Dedifferentiated amniotic fluid mesenchymal stem cell (primary cell): ENCODE data around the gene IL21.
"Not testable (repeated sequence)": the region's sequence is repeated elsewhere in the genome, so short reads cannot be mapped to it uniquely, and the experiment has no call there.

Experiments used
- DNase-seq: peaks from one replicate; pipeline ENCODE4 v3.0.0-alpha.2; 2016; ENCODE audit errors: extremely low spot score

IL21 gene

DNA sequence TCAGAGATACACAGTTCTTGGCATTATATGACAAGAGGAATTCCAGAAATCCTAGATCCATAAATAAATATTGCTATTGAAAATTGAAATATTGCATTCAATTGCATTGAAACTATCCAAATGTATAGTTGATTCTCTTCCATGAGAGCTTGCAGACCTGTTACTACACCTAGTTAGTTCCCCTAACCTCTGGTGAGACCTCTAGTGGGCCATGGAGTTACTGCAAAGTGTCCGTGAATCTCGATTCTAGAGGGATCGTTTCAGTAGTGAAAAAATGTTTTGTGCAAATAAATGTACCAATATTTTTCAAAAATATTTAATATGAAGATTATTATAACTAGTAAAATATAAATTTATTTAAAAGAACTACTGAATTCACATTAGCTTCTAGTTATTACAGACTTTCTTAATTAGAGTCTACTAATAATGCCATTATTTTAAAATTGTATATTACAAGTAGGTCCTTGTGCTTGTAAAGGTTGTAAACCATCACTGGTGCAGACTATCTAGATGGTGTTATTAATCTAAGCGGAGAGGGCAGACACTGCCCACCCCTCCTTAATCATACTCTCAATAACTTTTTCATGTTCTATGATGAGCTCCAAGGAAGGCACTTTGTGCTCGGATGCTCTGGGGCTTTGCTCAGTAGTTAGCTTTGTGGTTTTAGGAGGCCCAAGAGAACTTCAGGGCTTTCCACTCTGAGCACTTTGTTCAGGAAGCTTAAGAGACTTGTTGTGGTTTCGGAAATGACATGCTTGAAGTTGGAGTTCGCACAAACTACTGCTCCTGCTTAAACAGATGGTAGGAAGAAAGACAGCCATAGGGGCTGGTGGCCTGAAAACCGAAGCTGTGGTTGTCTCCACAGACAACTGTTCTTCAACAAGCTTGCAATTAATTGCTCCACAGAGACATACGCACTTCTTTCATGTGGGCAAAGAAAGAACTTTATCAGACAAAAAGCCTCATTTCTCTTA is 42.8 kb downstream of the IL21 start:
- peak; percentile 37 for DNase-seq

DNA sequence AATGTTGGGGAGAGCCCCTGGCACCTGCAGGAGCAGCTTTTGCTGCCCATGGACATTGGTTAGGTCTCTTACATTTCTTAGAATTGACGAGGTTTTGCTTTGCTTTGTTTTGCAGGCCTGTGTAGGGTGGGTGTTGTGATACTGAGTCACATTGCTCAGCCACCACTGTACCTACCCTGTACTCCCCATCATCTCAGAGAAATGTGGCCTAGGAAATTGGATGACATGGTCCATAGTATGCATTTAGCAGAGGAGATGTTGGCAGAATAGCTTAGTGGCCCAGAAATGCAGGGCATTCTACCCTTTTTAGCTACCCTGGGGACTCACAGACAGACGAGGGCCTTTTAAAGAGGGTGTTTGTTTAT is 43.7 kb downstream of the IL21 start:
- no peak for DNase-seq

DNA sequence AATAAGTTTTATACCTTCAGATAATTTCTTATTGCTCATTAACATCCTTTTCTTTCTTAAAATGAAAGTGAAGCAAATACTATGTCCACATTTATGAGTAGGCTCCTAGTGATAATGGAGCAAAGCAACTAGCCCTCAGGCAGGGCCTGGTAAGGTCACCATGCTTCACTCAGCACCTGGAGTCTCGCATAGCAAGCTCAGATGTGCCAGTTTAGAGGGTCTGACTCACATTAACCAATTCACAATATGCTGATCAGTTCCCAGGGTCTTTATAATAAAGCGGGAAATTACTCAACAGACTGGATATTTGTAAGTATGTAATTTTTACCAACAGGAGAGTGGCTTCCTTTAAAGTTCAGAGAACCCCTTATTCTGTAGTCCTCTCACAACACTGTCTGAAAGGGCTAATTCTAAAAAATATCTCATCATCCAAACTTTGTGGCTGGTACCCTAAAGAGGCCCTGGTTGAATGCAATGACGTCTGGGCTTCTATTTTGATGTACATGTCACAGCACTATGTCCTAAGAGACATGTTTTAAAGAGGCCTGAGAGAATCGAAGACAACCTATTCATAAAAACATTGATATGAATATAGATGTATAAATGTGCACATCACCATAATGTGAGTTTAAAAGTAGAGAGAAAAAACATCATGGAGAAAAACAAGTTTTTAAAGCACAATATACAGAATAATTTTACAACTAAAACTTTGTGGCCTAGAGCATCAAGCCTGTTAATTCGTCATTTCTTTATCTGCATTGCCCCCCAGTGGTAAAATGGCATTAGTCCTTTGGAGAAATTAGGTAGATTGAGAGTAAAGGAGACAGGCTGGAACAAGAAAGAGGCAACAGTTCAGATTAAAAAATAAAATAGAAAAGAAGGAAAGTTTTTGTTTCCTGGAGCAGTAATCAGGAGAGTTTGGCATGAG is 44.3 kb downstream of the IL21 start:
- peak; percentile 75 for DNase-seq

DNA sequence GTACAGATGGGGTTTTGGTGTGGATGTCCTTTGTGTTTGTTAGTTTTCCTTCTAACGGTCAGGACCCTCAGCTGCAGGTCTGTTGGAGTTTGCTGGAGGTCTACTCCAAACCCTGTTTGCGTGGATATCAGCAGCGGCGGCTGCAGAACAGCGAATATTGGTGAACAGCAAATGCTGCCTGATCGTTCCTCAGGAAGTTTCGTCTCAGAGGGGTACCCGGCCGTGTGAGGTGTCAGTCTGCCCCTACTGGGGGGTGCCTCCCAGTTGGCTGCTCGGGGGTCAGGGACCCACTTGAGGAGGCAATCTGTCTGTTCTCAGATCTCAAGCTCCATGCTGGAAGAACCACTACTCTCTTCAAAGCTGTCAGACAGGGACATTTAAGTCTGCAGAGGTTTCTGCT is 46.5 kb downstream of the IL21 start:
- not testable (repeated sequence) for DNase-seq

DNA sequence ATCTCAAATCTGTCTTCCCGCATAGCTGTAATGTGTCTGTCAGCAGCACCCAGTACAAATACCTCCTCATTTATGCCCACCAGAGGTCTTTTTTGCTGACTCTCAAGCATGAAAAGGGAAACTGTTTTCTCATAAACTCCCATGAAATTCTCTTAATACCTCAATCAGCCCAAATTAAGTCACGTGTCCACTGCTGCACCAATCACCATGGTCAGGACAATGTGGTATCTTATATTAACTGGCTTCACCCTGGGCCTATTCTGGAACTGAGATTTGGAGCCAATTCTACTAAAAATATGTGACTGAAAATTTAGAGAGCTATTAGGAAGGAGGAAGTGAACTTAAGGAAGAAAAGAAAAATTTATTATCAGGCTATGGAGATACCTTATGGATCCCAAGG is 58.4 kb downstream of the IL21 start:
- DNase-seq = no peak
